Stomach smooth muscle (tissue), 2 donors: ENCODE data around the gene KLHL35.

Experiments
- H3K27ac ChIP-seq: one replicate; pipeline ENCODE4 v1.7.0; 2013; ENCODE audit warnings: mild to moderate bottlenecking, low read length, inconsistent platforms
- H3K27me3 ChIP-seq, 2 donors: one replicate each; pipeline ENCODE4 v1.7.0; 2013; ENCODE audit warnings: low read length in 2 of 2; ENCODE audit not compliant: insufficient read depth in 2 of 2, control insufficient read depth in 1 of 2
- H3K36me3 ChIP-seq, 2 donors: one replicate each; pipeline ENCODE4 v1.7.0; 2013; ENCODE audit warnings: low read length in 2 of 2; ENCODE audit not compliant: control insufficient read depth in 2 of 2, insufficient read depth in 2 of 2
- H3K4me1 ChIP-seq: one replicate; pipeline ENCODE4 v1.7.0; 2013; ENCODE audit warnings: low read length; ENCODE audit not compliant: control insufficient read depth, insufficient read depth
- H3K4me3 ChIP-seq, 2 donors: one replicate each; pipeline ENCODE4 v1.7.0; 2013; ENCODE audit warnings: low read length in 2 of 2
- H3K9ac ChIP-seq, 2 donors: one replicate each; pipeline ENCODE4 v1.7.0; 2013; ENCODE audit warnings: low read length in 2 of 2, mild to moderate bottlenecking in 1 of 2
- H3K9me3 ChIP-seq, 2 donors: one replicate each; pipeline ENCODE4 v1.7.0; 2013; ENCODE audit warnings: low read length in 2 of 2; ENCODE audit not compliant: control insufficient read depth in 2 of 2
- donor health status: healthy.
- donor health status: Pancreatic carcinoma.

The KLHL35 gene

DNA sequence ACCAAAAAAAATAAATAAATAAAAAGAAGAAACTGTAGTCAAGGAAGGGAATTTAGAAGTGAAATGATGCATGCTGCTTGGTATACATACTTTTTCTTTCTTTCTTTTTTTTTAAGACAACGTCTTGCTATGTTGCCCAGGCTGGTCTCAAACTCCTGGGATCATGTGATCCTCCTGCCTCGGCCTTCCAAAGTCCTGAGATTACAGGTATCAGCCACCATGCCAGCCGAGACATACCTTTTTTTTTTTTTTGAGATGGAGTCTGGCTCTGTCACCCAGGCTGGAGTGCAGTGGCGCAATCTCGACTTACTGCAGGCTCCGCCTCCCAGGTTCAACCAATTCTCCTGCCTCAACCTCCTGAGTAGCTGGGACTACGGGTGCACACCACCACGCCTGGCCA lies 59.8 kb downstream of the KLHL35 start:
- Histone ChIP-seq H3K4me3 (no peak overlapping the region), H3K9me3 (no peaks in the 10 kb centered on the region), H3K4me1 (peaks cover 5% of the 10 kb centered on the region), H3K9ac (no peak overlapping the region), H3K27me3 (no peaks in the 10 kb centered on the region), H3K27ac (no peak overlapping the region), H3K36me3 (no peaks in the 10 kb centered on the region)
